NCI-H187 (cell line): Measurements from ENCODE around the gene SPSB1.
A peak's percentile ranks its signal among the peaks of the same experiment; 100 is the strongest.
"Not testable (repeated sequence)": the region's sequence is repeated elsewhere in the genome, so short reads cannot be mapped to it uniquely, and the experiment has no call there.

ENCODE experiments used
- DNase-seq, 2 experiments: peaks; one replicate each; lab custom pipeline; 2025; lab: John Stamatoyannopoulos, UW

The SPSB1 gene

DNA sequence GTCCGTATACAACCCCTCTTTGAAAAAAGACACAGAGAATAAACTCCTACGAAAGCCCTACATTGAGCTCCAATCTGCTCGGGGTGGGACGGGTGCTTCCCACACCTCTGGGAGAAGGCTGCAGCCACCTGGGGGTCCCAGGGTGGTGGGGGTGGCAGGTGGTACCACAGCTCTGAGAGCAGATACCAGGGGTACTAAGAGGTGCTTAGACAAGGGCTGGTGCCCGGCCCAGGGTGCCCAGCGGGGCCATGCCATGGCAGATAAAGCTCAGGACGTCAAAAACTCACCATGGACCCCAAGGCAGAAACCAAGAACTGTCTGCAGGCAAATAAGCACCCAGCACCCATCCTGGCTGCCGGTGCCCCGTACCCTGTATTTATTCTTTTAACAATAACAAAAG is 75.1 kb downstream of the SPSB1 start:
- no peak for DNase-seq

DNA sequence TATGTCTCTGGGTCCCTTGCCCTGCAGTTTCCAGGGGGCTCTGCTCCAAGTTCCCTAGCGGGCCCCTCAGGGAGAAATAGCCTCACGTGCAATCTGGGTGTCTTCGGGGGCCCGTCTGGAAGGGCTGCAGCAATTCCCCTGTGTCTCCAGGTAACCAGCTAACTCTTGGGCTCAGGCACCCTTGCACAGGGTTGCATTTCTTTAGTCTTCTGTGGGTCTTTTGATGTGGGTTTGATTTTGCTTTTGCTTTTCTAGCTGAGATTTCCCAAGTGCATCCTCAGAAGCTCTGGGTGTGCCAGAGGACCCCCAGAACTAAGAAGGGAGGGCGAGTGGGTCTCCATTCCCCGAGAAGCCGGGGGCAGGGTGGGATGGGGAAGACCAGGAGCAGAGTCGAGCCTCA is 75.7 kb downstream of the SPSB1 start:
- DNase-seq, result no peak

DNA sequence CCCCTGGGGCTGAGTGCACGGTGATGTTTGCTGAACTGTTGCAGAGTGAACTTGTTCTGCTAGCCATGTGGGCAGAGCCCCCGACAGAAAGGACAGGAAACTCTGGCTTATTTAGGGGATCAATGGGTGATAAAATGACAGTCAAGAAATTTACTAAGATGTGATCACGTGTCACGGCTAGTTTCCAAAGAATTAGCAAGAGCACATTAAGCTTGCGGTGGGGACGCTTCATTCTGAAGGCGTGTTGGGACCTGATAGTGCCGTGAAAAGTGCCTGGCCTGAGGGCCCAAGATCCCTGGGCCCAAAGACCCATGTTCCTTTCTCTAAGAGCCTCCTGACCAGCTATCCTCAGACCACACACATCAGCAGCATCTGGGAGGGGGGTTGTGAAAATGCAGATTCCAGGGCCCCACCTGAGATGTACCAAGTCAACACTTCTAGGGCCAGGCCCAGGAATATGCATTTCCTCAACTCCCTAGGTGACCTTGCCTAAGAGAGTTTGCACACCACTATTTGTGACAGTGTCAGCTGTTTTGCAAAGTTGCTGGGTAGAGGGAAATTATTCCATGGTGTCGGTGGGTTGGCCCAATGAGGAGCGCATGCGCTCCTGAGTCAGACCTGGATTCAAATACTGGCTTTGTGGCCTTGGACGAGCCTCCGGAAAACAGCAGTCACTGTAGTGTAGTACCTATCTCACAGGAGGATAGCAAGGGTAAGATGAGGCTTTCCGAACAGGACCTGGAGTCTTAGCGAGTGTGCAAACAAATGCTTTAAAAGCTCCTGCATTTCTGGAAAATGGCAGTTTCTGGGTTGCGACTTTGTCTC is 77.5 kb downstream of the SPSB1 start:
- DNase-seq, result no peak

DNA sequence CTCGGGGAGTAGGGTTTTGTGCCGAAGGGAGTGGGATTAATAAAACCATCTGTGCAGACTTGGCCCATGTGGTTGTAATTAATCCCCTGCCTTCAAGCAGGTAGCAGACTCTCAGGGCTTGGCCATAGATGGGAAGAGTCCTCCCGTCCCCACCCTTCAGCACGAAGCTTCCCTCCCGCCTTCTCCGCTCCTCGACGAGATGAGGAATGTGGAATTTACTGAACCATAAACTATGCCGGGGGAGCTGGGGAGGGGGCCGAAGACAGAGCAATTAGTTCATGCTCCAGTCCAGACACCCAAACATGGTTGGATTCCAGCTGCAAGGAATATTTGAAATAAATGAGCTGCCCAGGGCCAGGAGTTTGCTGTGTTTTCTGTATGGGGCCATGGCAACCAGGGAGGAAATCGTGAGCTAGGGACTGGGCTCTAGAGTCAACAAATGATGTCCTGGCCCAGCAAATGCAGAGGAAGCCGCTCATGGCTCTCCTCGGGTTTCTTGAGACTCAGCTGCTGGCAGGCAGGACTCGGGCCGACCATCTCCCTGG is 78.8 kb downstream of the SPSB1 start:
- no peak for DNase-seq

GRCh38 chr1:9371951-9372350 is 79.3 kb downstream of the SPSB1 start:
- no peak for DNase-seq

GRCh38 chr1:9373619-9374018 is 80.9 kb downstream of the SPSB1 start:
- peak; percentile 14 to 15 for DNase-seq

- DNase-seq, result no peak
Observed at GRCh38 chr1:9374748-9375341, 82.2 kb downstream of the SPSB1 start.

GRCh38 chr1:9375912-9376311 is 83.2 kb downstream of the SPSB1 start:
- DNase-seq, result no peak

DNA sequence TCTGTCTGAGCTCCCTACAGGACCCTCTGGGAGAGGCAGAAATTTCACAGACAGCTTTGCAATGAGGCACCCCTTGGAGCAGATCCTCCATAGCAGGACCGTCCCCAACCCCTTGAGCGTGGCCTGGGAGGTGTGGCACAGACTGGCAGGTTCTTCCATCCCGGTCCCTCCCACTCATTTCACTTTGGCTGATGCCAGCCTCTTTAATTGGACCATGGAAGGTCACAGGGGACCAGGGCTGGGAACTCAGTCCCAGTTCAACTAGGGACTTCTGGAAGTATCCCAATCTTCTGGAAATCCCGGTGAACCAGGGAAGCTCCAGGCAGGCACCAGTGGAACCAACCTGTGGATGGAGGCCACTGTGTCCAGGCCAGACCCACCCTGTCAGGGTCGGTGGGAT is 83.7 kb downstream of the SPSB1 start:
- DNase-seq, result no peak

GRCh38 chr1:9376886-9377333 is 84.2 kb downstream of the SPSB1 start:
- no peak for DNase-seq

GRCh38 chr1:9378801-9379200 is 86.1 kb downstream of the SPSB1 start:
- DNase-seq, result no peak

- no peak for DNase-seq
Observed at GRCh38 chr1:9380711-9381110, 88.0 kb downstream of the SPSB1 start.

DNA sequence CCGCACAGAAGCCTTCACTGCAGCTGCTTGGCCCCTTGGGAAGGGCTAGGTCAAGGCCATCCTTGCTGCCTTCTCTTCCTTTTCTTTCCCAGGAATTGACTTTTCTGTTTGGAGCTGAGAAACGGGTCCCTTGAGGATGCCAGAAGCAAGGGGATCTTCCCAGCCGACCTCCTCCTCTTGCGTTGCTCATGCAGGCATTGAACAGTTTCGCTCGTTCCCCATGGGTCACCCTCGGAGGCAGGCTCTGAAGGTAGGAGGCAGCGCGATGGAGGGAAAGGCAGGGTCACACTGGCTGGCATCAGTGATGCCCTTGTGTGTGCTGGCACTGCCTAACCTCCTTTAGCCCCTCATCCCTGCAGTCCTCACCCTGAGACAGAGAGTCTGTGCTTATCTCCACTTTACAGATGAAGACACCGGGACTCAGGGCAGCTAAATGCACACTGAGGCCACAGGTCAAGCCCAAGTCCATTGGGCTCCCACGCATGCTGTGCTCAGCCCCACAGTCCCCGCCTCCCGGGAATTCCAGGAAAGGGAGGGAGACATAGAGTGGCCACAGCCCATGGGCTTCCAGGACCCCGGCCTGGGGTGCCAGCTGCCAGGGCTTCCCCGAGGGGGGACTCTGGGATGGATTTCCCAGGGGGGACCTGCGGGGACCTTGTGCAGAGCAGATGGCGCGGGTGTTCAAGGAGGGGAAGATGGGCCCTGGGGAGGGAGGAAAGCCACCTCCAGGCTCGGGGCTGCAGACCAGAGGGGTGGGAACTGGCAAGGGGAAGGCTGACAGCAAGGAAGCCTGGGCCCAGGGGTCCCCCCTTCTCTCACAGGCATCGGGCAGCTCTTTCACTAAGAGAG is 90.2 kb downstream of the SPSB1 start:
- no peak for DNase-seq

DNA sequence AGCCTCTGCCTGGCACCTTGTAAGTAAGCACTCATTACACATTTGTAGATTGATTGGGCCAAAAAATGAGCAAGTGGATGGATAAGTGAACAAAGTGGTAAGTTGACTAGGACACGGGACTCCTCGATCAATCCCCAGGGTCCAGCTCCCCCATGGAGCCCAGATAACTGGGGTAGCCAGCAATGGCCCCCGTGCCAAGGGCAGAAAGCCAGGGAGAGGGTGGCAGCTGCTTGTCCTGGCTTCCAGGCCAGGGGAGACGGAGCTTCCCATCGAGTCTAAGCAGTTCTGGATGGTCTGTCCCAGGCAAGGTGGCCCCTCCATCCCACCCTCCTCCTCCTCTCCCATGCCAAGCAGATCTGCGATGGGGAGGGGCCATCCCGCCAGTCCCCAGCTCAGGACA is 91.4 kb downstream of the SPSB1 start:
- DNase-seq, result no peak

DNA sequence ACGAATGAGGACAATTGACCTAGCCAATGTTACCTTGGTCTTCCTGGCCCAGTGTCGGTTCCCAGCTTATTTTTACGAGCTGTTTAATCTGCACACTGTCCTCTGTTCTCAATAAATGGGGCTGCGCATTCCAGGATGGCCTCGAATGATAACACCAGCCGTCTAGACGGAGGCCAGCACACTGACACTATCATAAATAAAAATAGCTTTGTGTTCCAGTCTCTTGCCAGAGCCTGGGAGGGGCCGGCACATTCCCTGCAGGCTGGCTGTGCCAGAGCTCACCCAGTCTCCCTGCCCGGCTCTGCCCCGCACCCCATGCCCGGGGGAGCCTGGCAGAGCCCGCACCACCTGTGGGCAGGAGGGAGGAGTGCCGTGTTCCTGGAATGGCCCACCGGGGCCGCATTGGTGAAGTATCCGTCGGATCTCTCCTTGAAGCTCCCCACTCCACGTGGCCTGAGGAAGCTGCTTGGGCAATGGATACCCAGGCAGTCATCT is 92.1 kb downstream of the SPSB1 start:
- no peak for DNase-seq

- DNase-seq, result not testable (repeated sequence)
Observed at GRCh38 chr1:9385392-9385791, 92.7 kb downstream of the SPSB1 start.

GRCh38 chr1:9385801-9386573 is 93.3 kb downstream of the SPSB1 start:
- DNase-seq, result no peak

DNA sequence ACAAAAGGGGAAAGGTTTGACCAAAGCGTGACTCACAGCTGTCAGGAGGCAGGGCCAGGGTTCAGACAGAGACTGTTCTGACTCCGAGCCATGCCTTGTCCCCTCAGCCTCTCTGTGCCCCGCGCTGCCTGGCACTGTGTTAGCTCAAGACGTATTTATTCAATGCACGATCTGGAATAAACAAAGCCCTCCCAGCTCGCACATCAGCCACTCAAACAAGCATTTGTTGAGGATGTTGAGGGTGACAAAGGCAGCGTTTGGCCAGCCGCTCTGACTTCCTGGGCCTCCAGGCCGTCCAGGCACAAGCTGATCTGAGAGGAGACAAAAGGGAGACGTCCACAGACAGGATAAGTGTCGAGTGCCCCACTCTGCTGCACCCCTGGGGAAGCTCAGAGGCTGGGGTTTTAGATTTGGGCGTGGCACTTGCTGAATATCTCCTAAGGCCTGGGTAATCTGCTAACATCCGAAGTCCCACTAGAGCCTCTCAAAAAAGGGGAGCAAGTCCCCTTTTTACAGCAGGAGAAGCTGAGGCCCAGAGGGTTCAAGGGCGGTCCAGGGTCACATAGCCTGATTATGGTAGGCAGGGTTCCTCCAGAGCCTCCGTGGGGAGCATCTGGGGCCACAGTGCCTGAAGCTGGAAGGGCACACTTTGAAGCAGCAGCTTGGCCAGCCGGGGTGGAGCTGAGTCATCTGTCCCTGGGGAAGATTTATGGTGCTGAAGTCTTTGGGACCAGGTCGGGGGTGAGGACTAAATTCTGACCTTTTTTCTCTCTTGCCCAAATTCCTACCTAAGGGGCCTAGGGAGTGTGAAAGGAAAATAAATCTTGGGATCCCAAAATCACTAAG is 95.9 kb downstream of the SPSB1 start:
- DNase-seq, result no peak

- DNase-seq, result no peak
Observed at GRCh38 chr1:9389968-9390367, 97.3 kb downstream of the SPSB1 start.

GRCh38 chr1:9391620-9392019 is 98.9 kb downstream of the SPSB1 start:
- no peak for DNase-seq

GRCh38 chr1:9394010-9394409 is 101.3 kb downstream of the SPSB1 start:
- no peak for DNase-seq
